ENCODE data around the gene DNM2.

The DNM2 gene

DNA sequence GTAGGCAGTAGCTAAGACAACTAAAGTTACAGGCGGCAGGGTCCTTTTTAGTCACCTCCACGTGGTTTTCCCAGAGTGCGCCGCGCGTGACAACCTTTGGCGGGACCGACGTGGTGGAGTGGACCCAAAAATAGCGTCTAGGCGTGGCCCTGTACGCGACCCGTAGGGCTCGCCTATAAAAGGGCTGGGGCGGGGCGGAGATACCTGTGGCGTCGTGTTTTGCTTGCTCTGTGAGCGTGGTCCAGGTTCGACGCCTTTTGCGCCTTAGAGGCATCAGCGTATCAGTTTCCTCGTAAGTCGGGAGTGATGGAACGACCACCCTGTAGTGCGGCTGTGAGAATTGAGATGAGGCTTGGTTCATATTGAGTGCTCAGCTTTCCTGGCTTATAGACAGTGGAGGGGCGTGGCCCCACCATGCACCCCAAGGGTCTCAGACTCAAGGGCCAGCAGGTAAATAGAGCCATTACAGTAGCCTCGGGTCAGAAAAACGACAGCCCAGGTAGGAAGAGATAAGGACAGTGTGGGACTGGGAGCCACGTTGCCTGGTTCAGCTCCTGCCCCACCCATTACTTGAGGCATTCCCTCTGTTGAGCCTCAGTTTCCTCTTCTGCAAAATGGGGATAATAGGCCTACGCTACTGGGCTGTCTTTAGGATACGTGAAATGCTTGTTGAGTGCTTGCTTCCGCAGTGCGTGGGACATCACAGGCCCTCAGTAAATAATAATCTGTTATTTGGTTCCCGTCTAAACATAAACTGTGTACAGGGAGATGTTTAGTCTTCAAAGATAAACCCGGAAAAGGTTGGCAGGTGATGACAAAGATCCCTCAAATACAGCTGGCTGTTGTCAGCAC lies 118.8 kb downstream of the DNM2 start (continued):
- TF ChIP-seq, protein P1, sequence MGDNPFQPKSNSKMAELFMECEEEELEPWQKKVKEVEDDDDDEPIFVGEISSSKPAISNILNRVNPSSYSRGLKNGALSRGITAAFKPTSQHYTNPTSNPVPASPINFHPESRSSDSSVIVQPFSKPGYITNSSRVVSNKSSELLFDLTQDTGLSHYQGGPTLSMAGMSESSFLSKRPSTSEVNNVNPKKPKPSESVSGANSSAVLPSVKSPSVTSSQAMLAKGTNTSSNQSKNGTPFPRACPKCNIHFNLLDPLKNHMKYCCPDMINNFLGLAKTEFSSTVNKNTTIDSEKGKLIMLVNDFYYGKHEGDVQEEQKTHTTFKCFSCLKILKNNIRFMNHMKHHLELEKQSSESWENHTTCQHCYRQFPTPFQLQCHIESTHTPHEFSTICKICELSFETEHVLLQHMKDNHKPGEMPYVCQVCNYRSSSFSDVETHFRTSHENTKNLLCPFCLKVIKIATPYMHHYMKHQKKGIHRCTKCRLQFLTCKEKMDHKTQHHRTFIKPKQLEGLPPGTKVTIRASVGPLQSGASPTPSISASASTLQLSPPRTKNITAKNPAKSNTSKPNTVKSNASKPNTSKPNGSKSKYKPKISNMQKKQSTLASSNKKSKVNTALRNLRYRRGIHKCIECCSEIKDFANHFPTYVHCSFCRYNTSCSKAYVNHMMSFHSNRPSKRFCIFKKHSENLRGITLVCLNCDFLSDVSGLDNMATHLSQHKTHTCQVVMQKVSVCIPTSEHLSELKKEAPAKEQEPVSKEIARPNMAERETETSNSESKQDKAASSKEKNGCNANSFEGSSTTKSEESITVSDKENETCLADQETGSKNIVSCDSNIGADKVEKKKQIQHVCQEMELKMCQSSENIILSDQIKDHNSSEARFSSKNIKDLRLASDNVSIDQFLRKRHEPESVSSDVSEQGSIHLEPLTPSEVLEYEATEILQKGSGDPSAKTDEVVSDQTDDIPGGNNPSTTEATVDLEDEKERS (tag by site-specific recombination; IDR thresholded peaks at IDR 0.05): peak; percentile 89
- TF ChIP-seq ZNF146 (tag by site-specific recombination; IDR thresholded peaks at IDR 0.05) (no peak), ZNF624 (tag by site-specific recombination; IDR thresholded peaks at IDR 0.05) (no peak), ZIC2 (tag by site-specific recombination; IDR thresholded peaks at IDR 0.05) (no peak), ZNF202 (tag by site-specific recombination; IDR thresholded peaks at IDR 0.05; ENCODE audit: borderline replicate concordance) (no peak), SP3 (tag by site-specific recombination; IDR thresholded peaks at IDR 0.05) (peak; percentile 63), ZFP3 (tag by site-specific recombination; IDR thresholded peaks at IDR 0.05; ENCODE audit: low read depth) (no peak), ZNF660 (tag by site-specific recombination; IDR thresholded peaks at IDR 0.05) (0 out of 2 replicates have a peak, but pooled peaks have one; percentile 9), GLIS1 (tag by site-specific recombination; IDR thresholded peaks at IDR 0.05) (no peak), ZNF155 (tag by site-specific recombination; IDR thresholded peaks at IDR 0.05) (no peak), ZNF521 (tag by site-specific recombination; IDR thresholded peaks at IDR 0.05) (no peak), ZNF830 (tag by site-specific recombination; IDR thresholded peaks at IDR 0.05; ENCODE audit: low read depth) (no peak), BCL11B (tag by site-specific recombination; IDR thresholded peaks at IDR 0.05; ENCODE audit: low read depth) (no peak), ZNF114 (tag by site-specific recombination; IDR thresholded peaks at IDR 0.05) (no peak), HOXA7 (CRISPR knock-in tag; IDR thresholded peaks at IDR 0.05; ENCODE audit: borderline replicate concordance) (no peak), ZNF266 (tag by site-specific recombination; IDR thresholded peaks at IDR 0.05; ENCODE audit: low read depth) (no peak), ZNF544 (tag by site-specific recombination; IDR thresholded peaks at IDR 0.05) (no peak), ZNF174 (tag by site-specific recombination; IDR thresholded peaks at IDR 0.05) (no peak)
- TF ChIP-seq, protein P2, sequence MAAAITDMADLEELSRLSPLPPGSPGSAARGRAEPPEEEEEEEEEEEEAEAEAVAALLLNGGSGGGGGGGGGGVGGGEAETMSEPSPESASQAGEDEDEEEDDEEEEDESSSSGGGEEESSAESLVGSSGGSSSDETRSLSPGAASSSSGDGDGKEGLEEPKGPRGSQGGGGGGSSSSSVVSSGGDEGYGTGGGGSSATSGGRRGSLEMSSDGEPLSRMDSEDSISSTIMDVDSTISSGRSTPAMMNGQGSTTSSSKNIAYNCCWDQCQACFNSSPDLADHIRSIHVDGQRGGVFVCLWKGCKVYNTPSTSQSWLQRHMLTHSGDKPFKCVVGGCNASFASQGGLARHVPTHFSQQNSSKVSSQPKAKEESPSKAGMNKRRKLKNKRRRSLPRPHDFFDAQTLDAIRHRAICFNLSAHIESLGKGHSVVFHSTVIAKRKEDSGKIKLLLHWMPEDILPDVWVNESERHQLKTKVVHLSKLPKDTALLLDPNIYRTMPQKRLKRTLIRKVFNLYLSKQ (tag by site-specific recombination; IDR thresholded peaks at IDR 0.05; ENCODE audit: borderline replicate concordance): no peak
- TF ChIP-seq, protein P3, sequence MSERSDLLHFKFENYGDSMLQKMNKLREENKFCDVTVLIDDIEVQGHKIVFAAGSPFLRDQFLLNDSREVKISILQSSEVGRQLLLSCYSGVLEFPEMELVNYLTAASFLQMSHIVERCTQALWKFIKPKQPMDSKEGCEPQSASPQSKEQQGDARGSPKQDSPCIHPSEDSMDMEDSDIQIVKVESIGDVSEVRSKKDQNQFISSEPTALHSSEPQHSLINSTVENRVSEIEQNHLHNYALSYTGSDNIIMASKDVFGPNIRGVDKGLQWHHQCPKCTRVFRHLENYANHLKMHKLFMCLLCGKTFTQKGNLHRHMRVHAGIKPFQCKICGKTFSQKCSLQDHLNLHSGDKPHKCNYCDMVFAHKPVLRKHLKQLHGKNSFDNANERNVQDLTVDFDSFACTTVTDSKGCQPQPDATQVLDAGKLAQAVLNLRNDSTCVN (tag by site-specific recombination; optimal IDR thresholded peaks at IDR 0.05): peak; percentile 56
- TF ChIP-seq, protein P4, sequence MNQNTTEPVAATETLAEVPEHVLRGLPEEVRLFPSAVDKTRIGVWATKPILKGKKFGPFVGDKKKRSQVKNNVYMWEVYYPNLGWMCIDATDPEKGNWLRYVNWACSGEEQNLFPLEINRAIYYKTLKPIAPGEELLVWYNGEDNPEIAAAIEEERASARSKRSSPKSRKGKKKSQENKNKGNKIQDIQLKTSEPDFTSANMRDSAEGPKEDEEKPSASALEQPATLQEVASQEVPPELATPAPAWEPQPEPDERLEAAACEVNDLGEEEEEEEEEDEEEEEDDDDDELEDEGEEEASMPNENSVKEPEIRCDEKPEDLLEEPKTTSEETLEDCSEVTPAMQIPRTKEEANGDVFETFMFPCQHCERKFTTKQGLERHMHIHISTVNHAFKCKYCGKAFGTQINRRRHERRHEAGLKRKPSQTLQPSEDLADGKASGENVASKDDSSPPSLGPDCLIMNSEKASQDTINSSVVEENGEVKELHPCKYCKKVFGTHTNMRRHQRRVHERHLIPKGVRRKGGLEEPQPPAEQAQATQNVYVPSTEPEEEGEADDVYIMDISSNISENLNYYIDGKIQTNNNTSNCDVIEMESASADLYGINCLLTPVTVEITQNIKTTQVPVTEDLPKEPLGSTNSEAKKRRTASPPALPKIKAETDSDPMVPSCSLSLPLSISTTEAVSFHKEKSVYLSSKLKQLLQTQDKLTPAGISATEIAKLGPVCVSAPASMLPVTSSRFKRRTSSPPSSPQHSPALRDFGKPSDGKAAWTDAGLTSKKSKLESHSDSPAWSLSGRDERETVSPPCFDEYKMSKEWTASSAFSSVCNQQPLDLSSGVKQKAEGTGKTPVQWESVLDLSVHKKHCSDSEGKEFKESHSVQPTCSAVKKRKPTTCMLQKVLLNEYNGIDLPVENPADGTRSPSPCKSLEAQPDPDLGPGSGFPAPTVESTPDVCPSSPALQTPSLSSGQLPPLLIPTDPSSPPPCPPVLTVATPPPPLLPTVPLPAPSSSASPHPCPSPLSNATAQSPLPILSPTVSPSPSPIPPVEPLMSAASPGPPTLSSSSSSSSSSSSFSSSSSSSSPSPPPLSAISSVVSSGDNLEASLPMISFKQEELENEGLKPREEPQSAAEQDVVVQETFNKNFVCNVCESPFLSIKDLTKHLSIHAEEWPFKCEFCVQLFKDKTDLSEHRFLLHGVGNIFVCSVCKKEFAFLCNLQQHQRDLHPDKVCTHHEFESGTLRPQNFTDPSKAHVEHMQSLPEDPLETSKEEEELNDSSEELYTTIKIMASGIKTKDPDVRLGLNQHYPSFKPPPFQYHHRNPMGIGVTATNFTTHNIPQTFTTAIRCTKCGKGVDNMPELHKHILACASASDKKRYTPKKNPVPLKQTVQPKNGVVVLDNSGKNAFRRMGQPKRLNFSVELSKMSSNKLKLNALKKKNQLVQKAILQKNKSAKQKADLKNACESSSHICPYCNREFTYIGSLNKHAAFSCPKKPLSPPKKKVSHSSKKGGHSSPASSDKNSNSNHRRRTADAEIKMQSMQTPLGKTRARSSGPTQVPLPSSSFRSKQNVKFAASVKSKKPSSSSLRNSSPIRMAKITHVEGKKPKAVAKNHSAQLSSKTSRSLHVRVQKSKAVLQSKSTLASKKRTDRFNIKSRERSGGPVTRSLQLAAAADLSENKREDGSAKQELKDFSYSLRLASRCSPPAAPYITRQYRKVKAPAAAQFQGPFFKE (tag by site-specific recombination; IDR thresholded peaks at IDR 0.05; ENCODE audit: borderline replicate concordance): no peak
- TF ChIP-seq, protein P5, sequence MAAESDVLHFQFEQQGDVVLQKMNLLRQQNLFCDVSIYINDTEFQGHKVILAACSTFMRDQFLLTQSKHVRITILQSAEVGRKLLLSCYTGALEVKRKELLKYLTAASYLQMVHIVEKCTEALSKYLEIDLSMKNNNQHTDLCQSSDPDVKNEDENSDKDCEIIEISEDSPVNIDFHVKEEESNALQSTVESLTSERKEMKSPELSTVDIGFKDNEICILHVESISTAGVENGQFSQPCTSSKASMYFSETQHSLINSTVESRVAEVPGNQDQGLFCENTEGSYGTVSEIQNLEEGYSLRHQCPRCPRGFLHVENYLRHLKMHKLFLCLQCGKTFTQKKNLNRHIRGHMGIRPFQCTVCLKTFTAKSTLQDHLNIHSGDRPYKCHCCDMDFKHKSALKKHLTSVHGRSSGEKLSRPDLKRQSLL (tag by site-specific recombination; IDR thresholded peaks at IDR 0.05): no peak; the same call in 1 of the 2 replicates
